Panc1 (cell line): ENCODE data around the gene MCM9. TPM values are rescaled to one million over a fixed set of nuclear protein-coding genes. Genes with fewer than 3 reads are reported as not detected.

ENCODE experiments used
- ATAC-seq: fragments of 200-7000 bp; cut with Tn5 transposase; 2 replicates; pipeline ENCODE4 v1.9.1; 2020; ENCODE audit warnings: mild to moderate bottlenecking, moderate library complexity
- BruUV-seq: library from RNA; stranded (reverse); fragments of 400-500 nt; replicated peaks from 2 replicates; lab custom pipeline; 2021; lab: Mats Ljungman, UMichigan
- CTCF ChIA-PET: fragments of 300-600 bp; sonication (Branson Sonifier 250); formaldehyde crosslinking; loops from one replicate; lab custom pipeline; 2022; ENCODE audit warnings: antibody characterized with exemption; lab: Charles Lee
- POLR2A ChIA-PET: fragments of 300-600 bp; sonication (Branson Sonifier 250); formaldehyde crosslinking; loops from one replicate; lab custom pipeline; 2022; ENCODE audit warnings: antibody characterized with exemption; lab: Charles Lee
- DNase-seq: peaks from one replicate; pipeline ENCODE4 v3.0.0-alpha.2; 2010; ENCODE audit warnings: low read depth, low spot score
- H3K27ac ChIP-seq: 2 replicates; pipeline ENCODE4 v1.5.1; 2011; ENCODE audit warnings: mild to moderate bottlenecking, low read length, inconsistent platforms
- H3K27me3 ChIP-seq: fragments of 200-500 bp; sonication (Bioruptor generic); 2 replicates; pipeline ENCODE4 v1.6.0; 2014; ENCODE audit warnings: low read length, inconsistent platforms; ENCODE audit not compliant: control insufficient read depth, insufficient read depth
- H3K36me3 ChIP-seq: fragments of 200-500 bp; sonication (Bioruptor generic); 2 replicates; pipeline ENCODE4 v1.5.1; 2014; ENCODE audit warnings: inconsistent platforms, mild to moderate bottlenecking, low read length, moderate library complexity; ENCODE audit not compliant: control insufficient read depth, insufficient read depth
- H3K4me1 ChIP-seq: 2 replicates; pipeline ENCODE4 v1.5.1; 2011; ENCODE audit warnings: inconsistent platforms, mild to moderate bottlenecking, low read length, moderate library complexity; ENCODE audit not compliant: control insufficient read depth, insufficient read depth
- H3K4me3 ChIP-seq, 2 experiments: 2 replicates each; pipeline ENCODE4 v1.5.1; 2011 to 2012; ENCODE audit warnings: low read depth in 2 of 2, low read length in 2 of 2, mild to moderate bottlenecking in 2 of 2, inconsistent platforms in 1 of 2, moderate library complexity in 1 of 2
- H3K9me3 ChIP-seq: fragments of 200-500 bp; sonication (Bioruptor generic); 2 replicates; pipeline ENCODE4 v1.5.1; 2014; ENCODE audit warnings: low read depth, mild to moderate bottlenecking, inconsistent platforms, low read length, moderate library complexity; ENCODE audit not compliant: control insufficient read depth, insufficient read depth
- POLR2AphosphoS5 ChIP-seq: IDR thresholded peaks from 2 replicates; pipeline ENCODE4 v1.6.1; 2012; ENCODE audit warnings: mild to moderate bottlenecking, low read depth, low read length, moderate library complexity
- SIN3A ChIP-seq: IDR thresholded peaks from 2 replicates; pipeline ENCODE4 v1.6.1; 2012; ENCODE audit warnings: low read depth, mild to moderate bottlenecking, low read length, moderate library complexity, borderline replicate concordance; ENCODE audit not compliant: insufficient read depth
- TCF7L2 ChIP-seq: IDR thresholded peaks from 2 replicates; pipeline ENCODE4 v1.6.1; 2011; ENCODE audit warnings: mild to moderate bottlenecking, low read depth, low read length, inconsistent platforms
- in situ Hi-C: cut with HindIII; loops from 2 replicates; pipeline ENCODE4 v1.10.0; 2016; ENCODE audit warnings: low sequenced_read_pairs, low pct_unique_long_range_greater_than_20kb
- intact Hi-C: fragments of 100-400 bp; cut with micrococcal nuclease; formaldehyde crosslinking; loops from one replicate; pipeline ENCODE4 v1.10.0; 2022; ENCODE audit not compliant: unreplicated experiment
- total RNA-seq: library from RNA; stranded (reverse); gene quantifications from one replicate; pipeline ENCODE4 v1.2.1, GENCODE V29; 2021; ENCODE audit not compliant: unreplicated experiment
- TF ChIP-seq, protein P1 (sequence below), 2 experiments: IDR thresholded peaks; 2 replicates each; pipeline ENCODE4 v1.6.1; 2011 to 2012; ENCODE audit warnings: low read depth in 2 of 2, control low read depth in 1 of 2, low read length in 1 of 2, mild to moderate bottlenecking in 1 of 2, moderate library complexity in 1 of 2; ENCODE audit not compliant: insufficient read depth in 1 of 2
- TF ChIP-seq, protein P2 (sequence below): fragments of 450-650 bp; IDR thresholded peaks from 2 replicates; pipeline ENCODE4 v1.5.1; 2017; ENCODE audit warnings: mild to moderate bottlenecking

Gene MCM9
- total RNA-seq, 1 experiment from 2014 or later = 20.4 TPM

DNA sequence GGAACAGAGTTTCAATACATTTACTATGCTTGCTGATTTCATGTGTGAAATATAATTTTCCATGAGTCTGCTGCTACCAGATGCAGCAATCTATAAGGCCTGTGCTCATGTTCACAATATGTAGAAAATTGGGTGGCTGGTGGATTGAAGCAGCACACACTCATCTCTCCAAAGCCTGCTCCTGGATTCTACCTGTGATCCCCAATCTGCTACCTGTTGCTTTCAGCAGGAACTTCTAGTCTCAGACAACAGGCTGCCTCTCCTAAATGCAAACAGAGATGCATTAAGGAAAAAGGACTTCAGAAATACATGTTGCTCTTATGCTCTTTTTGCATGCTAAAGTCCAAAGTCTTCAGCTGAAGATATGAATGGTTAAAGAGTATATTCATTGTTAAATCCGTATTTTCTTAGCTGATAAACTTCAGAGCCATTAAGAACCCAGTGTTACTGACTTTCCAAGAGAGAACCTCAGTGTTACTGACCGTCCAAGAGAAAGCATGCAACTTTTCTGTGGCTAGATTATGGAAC lies 30.9 kb upstream of the MCM9 start:
- in situ Hi-C loops (no loop called here), intact Hi-C loops (no loop called here)
- Histone ChIP-seq H3K4me3 (no peak overlapping the region), H3K4me1 (no peaks in the 10 kb centered on the region), H3K27ac (no peak overlapping the region), H3K9me3 (no peaks in the 10 kb centered on the region), H3K36me3 (no peaks in the 10 kb centered on the region; the same call in 1 of the 2 replicates), H3K27me3 (no peaks in the 10 kb centered on the region)
- ChIA-PET CTCF (no interaction called here), POLR2A (no interaction called here)
- DNase-seq = no peak
- no TSS peak for BruUV-seq
- no peak for ATAC-seq
- TF ChIP-seq SIN3A (no peak), TCF7L2 (no peak), POLR2AphosphoS5 (no peak)
- TF ChIP-seq, protein P1, sequence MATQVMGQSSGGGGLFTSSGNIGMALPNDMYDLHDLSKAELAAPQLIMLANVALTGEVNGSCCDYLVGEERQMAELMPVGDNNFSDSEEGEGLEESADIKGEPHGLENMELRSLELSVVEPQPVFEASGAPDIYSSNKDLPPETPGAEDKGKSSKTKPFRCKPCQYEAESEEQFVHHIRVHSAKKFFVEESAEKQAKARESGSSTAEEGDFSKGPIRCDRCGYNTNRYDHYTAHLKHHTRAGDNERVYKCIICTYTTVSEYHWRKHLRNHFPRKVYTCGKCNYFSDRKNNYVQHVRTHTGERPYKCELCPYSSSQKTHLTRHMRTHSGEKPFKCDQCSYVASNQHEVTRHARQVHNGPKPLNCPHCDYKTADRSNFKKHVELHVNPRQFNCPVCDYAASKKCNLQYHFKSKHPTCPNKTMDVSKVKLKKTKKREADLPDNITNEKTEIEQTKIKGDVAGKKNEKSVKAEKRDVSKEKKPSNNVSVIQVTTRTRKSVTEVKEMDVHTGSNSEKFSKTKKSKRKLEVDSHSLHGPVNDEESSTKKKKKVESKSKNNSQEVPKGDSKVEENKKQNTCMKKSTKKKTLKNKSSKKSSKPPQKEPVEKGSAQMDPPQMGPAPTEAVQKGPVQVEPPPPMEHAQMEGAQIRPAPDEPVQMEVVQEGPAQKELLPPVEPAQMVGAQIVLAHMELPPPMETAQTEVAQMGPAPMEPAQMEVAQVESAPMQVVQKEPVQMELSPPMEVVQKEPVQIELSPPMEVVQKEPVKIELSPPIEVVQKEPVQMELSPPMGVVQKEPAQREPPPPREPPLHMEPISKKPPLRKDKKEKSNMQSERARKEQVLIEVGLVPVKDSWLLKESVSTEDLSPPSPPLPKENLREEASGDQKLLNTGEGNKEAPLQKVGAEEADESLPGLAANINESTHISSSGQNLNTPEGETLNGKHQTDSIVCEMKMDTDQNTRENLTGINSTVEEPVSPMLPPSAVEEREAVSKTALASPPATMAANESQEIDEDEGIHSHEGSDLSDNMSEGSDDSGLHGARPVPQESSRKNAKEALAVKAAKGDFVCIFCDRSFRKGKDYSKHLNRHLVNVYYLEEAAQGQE (IDR thresholded peaks at IDR 0.05; ENCODE audit: insufficient read depth in 1 of 2, low read depth in 2 of 2, low read length in 1 of 2) = no peak
- TF ChIP-seq, protein P2, sequence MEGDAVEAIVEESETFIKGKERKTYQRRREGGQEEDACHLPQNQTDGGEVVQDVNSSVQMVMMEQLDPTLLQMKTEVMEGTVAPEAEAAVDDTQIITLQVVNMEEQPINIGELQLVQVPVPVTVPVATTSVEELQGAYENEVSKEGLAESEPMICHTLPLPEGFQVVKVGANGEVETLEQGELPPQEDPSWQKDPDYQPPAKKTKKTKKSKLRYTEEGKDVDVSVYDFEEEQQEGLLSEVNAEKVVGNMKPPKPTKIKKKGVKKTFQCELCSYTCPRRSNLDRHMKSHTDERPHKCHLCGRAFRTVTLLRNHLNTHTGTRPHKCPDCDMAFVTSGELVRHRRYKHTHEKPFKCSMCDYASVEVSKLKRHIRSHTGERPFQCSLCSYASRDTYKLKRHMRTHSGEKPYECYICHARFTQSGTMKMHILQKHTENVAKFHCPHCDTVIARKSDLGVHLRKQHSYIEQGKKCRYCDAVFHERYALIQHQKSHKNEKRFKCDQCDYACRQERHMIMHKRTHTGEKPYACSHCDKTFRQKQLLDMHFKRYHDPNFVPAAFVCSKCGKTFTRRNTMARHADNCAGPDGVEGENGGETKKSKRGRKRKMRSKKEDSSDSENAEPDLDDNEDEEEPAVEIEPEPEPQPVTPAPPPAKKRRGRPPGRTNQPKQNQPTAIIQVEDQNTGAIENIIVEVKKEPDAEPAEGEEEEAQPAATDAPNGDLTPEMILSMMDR = no peak

DNA sequence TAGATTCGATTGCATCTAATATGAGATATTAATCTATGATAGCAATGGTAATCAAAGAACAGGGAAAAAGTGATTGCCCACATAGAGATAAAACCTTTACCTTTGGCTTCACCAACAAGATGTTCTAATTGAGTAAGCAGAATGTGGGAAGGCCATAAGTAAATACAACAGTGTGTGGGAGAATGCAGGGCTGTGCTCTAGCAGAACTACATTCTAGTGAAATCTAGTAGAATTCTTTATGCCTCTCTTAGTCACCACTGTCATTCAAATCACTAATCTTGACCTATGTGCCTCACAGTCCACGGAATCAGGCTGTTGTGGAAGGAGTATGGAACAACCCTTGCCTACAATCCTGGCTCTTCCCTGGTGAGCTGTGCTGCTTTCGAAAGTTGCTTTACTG lies 30.4 kb upstream of the MCM9 start:
- ATAC-seq (no peak), DNase-seq (no peak)
- H3K27ac ChIP-seq = no peak overlapping the region
- H3K4me3 ChIP-seq = no peak overlapping the region
- in situ Hi-C loops (no loop called here), intact Hi-C loops (no loop called here)
- no peak for TF ChIP-seq SIN3A
- TF ChIP-seq, protein P2 = no peak
- TF ChIP-seq, protein P1 (IDR thresholded peaks at IDR 0.05; ENCODE audit: insufficient read depth in 1 of 2, low read depth in 2 of 2, low read length in 1 of 2) = no peak
- no peak for TF ChIP-seq POLR2AphosphoS5
- TF ChIP-seq TCF7L2 = no peak
- H3K9me3 ChIP-seq = no peaks in the 10 kb centered on the region
- no peaks in the 10 kb centered on the region for H3K4me1 ChIP-seq
- H3K36me3 ChIP-seq = no peaks in the 10 kb centered on the region; the same call in 1 of the 2 replicates
- ChIA-PET POLR2A (no interaction called here), CTCF (no interaction called here)
- H3K27me3 ChIP-seq = no peaks in the 10 kb centered on the region
- BruUV-seq = no TSS peak
